RWPE1 (cell line): ENCODE results near the gene TNS1.

ENCODE experiments used
- CTCF ChIA-PET: fragments of 350-600 bp; sonication (Branson Sonifier 250); formaldehyde crosslinking; extraction: SDS; loops from one replicate; lab custom pipeline; 2021; lab: Yijun Ruan, JAX
- POLR2A ChIA-PET: fragments of 400-600 bp; formaldehyde crosslinking; extraction: SDS; loops from one replicate; lab custom pipeline; 2020; ENCODE audit warnings: antibody characterized with exemption; ENCODE audit not compliant: low non-redundant PET; lab: Yijun Ruan, JAX
- DNase-seq: peaks from one replicate; pipeline ENCODE4 v3.0.0; 2012; ENCODE audit warnings: low spot score
- H3K27ac ChIP-seq: fragments of 450-650 bp; 2 replicates; pipeline ENCODE4 v1.5.1; 2017
- CTCF ChIP-seq: fragments of 450-650 bp; conservative IDR thresholded peaks from 2 replicates; pipeline ENCODE4 v1.5.1; 2017; ENCODE audit warnings: low read depth, mild to moderate bottlenecking

The TNS1 gene

GRCh38 chr2:217751192-217751591 is 251.6 kb downstream of the TNS1 start:
- no peak for TF ChIP-seq CTCF
- ChIA-PET CTCF (no interaction called here), POLR2A (no interaction called here)
- no peak for DNase-seq
- H3K27ac ChIP-seq: no peak overlapping the region
